GM12878 (cell line): ENCODE data around the gene KDM5C.

Source experiments
- CREM ChIP-seq: IDR thresholded peaks from 2 replicates; pipeline ENCODE4 v1.6.1; 2014; ENCODE audit warnings: antibody characterized with exemption, low read depth
- EZH2 ChIP-seq: IDR thresholded peaks from 2 replicates; pipeline ENCODE4 v1.6.1; 2012; ENCODE audit warnings: low read depth, mild to moderate bottlenecking, control low read depth, inconsistent platforms, low read length, borderline replicate concordance; ENCODE audit not compliant: control insufficient read depth
- HCFC1 ChIP-seq: fragments of 150-350 bp; IDR thresholded peaks from 2 replicates; pipeline ENCODE4 v1.6.1; 2014; ENCODE audit warnings: low read length
- JUND ChIP-seq: IDR thresholded peaks from 2 replicates; pipeline ENCODE4 v1.6.1; 2012; ENCODE audit warnings: low read depth, mild to moderate bottlenecking, low read length, improper control_type of control experiment, moderate library complexity
- POLR2A ChIP-seq: IDR thresholded peaks from 2 replicates; pipeline ENCODE4 v1.6.1; 2011; ENCODE audit warnings: low read depth, mild to moderate bottlenecking, low read length
- RCOR1 ChIP-seq: conservative IDR thresholded peaks from 2 replicates; pipeline ENCODE4 v1.6.1; 2012; ENCODE audit warnings: low read depth, low read length, improper control_type of control experiment
- SMAD1 ChIP-seq: fragments of 450-650 bp; IDR thresholded peaks from 2 replicates; pipeline ENCODE4 v1.6.1; 2018; ENCODE audit warnings: mild to moderate bottlenecking, low read depth; ENCODE audit not compliant: partially characterized antibody
- SPI1 ChIP-seq: IDR thresholded peaks from 2 replicates; pipeline ENCODE4 v1.6.1; 2011; ENCODE audit warnings: low read depth, mild to moderate bottlenecking, low read length, moderate library complexity, borderline replicate concordance; ENCODE audit not compliant: insufficient read depth
- SREBF2 ChIP-seq: IDR thresholded peaks from 2 replicates; pipeline ENCODE4 v1.6.1; 2012; ENCODE audit warnings: mild to moderate bottlenecking, low read length
- SUZ12 ChIP-seq: fragments of 200-600 bp; sonication (generic); IDR thresholded peaks from one replicate; pipeline ENCODE4 v1.6.1; 2018; ENCODE audit warnings: antibody characterized with exemption, mild to moderate bottlenecking; ENCODE audit not compliant: unreplicated experiment
- TF ChIP-seq, protein P1 (sequence below): fragments of 450-650 bp; IDR thresholded peaks from 2 replicates; pipeline ENCODE4 v1.6.1; 2017; ENCODE audit warnings: borderline replicate concordance
- TF ChIP-seq, protein P2 (sequence below), 3 experiments: IDR thresholded peaks in 2 of 3; conservative IDR thresholded peaks in 1 of 3; 2 replicates each; pipeline ENCODE4 v1.5.1; 2011; ENCODE audit warnings: low read depth in 3 of 3, low read length in 3 of 3, mild to moderate bottlenecking in 3 of 3, control low read depth in 2 of 3, moderate library complexity in 2 of 3, inconsistent platforms in 1 of 3, mixed read lengths in 1 of 3; ENCODE audit not compliant: control insufficient read depth in 2 of 3, insufficient read depth in 1 of 3; ENCODE audit errors: extremely low read depth in 1 of 3
- TF ChIP-seq, protein P3 (sequence below): IDR thresholded peaks from 2 replicates; pipeline ENCODE4 v1.6.1; 2012; ENCODE audit warnings: low read depth, low read length, improper control_type of control experiment
- TF ChIP-seq, protein P4 (sequence below): fragments of 450-650 bp; IDR thresholded peaks from 2 replicates; pipeline ENCODE4 v1.6.1; 2016; ENCODE audit warnings: mild to moderate bottlenecking, moderate library complexity, borderline replicate concordance

DNA sequence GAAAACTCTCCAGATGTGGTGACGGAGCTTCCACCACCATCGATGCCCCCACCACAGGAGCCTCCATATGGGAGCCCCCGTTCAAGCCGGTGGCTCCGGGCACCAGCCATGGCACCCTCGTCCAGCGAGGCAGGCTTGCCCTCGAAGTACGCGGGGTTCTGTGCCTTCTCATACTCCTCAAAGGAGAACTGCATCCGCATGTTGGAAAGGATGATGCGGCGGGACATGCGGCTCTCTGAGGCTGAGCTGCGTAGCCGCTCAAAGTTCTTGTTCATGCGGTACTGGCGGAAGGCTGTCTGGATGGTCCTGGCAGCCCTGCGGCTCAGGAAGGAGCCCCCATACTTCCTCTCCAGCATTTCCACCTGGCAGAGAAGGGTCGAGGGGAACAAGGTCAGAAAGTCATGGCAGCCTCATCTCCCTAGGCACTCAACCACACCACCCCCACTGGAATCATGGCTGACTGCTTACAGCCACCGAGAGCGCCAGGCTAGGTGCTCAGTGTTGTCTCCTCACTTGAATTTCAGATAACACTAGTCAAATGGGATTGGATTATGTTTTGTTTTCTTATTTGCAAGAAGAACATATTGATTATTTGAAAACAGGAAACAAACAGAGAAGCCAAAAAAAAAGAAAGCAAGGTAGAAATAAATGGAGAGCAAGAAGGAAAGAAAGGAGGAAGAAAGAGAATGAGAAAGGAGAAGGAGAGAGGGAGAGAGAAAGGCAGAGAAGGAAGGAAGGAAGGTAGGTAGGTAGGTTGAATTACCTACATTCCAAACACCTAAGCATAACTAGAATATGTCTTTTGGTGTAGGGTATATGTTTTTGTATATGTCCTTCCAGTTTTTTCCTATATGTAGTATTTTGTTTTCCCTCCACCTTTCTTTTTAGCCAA lies 29.8 kb upstream of the KDM5C start:
- TF ChIP-seq POLR2A (no peak), HCFC1 (no peak), SMAD1 (no peak), JUND (no peak), SREBF2 (no peak), EZH2 (no peak), RCOR1 (no peak), CREM (no peak), SUZ12 (no peak), SPI1 (no peak)
- TF ChIP-seq, protein P1, sequence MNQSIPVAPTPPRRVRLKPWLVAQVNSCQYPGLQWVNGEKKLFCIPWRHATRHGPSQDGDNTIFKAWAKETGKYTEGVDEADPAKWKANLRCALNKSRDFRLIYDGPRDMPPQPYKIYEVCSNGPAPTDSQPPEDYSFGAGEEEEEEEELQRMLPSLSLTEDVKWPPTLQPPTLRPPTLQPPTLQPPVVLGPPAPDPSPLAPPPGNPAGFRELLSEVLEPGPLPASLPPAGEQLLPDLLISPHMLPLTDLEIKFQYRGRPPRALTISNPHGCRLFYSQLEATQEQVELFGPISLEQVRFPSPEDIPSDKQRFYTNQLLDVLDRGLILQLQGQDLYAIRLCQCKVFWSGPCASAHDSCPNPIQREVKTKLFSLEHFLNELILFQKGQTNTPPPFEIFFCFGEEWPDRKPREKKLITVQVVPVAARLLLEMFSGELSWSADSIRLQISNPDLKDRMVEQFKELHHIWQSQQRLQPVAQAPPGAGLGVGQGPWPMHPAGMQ = no peak
- TF ChIP-seq, protein P2, sequence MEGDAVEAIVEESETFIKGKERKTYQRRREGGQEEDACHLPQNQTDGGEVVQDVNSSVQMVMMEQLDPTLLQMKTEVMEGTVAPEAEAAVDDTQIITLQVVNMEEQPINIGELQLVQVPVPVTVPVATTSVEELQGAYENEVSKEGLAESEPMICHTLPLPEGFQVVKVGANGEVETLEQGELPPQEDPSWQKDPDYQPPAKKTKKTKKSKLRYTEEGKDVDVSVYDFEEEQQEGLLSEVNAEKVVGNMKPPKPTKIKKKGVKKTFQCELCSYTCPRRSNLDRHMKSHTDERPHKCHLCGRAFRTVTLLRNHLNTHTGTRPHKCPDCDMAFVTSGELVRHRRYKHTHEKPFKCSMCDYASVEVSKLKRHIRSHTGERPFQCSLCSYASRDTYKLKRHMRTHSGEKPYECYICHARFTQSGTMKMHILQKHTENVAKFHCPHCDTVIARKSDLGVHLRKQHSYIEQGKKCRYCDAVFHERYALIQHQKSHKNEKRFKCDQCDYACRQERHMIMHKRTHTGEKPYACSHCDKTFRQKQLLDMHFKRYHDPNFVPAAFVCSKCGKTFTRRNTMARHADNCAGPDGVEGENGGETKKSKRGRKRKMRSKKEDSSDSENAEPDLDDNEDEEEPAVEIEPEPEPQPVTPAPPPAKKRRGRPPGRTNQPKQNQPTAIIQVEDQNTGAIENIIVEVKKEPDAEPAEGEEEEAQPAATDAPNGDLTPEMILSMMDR (IDR thresholded peaks at IDR 0.05 in 2 of 3, conservative IDR thresholded peaks at IDR 0.05 in 1 of 3; ENCODE audit: control insufficient read depth in 2 of 3, extremely low read depth in 1 of 3, insufficient read depth in 1 of 3, low read depth in 3 of 3, low read length in 3 of 3) = no peak
- TF ChIP-seq, protein P3, sequence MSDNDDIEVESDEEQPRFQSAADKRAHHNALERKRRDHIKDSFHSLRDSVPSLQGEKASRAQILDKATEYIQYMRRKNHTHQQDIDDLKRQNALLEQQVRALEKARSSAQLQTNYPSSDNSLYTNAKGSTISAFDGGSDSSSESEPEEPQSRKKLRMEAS = no peak
- TF ChIP-seq, protein P4, sequence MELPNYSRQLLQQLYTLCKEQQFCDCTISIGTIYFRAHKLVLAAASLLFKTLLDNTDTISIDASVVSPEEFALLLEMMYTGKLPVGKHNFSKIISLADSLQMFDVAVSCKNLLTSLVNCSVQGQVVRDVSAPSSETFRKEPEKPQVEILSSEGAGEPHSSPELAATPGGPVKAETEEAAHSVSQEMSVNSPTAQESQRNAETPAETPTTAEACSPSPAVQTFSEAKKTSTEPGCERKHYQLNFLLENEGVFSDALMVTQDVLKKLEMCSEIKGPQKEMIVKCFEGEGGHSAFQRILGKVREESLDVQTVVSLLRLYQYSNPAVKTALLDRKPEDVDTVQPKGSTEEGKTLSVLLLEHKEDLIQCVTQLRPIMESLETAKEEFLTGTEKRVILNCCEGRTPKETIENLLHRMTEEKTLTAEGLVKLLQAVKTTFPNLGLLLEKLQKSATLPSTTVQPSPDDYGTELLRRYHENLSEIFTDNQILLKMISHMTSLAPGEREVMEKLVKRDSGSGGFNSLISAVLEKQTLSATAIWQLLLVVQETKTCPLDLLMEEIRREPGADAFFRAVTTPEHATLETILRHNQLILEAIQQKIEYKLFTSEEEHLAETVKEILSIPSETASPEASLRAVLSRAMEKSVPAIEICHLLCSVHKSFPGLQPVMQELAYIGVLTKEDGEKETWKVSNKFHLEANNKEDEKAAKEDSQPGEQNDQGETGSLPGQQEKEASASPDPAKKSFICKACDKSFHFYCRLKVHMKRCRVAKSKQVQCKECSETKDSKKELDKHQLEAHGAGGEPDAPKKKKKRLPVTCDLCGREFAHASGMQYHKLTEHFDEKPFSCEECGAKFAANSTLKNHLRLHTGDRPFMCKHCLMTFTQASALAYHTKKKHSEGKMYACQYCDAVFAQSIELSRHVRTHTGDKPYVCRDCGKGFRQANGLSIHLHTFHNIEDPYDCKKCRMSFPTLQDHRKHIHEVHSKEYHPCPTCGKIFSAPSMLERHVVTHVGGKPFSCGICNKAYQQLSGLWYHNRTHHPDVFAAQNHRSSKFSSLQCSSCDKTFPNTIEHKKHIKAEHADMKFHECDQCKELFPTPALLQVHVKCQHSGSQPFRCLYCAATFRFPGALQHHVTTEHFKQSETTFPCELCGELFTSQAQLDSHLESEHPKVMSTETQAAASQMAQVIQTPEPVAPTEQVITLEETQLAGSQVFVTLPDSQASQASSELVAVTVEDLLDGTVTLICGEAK = no peak
